ENCODE measurements around the gene MPHOSPH6. TPM values are rescaled to one million over a fixed set of nuclear protein-coding genes. Genes with fewer than 3 reads are reported as not detected.

MPHOSPH6 gene
- total RNA-seq, 2 experiments from 2014 or later = 46.9 to 51.2 TPM

DNA sequence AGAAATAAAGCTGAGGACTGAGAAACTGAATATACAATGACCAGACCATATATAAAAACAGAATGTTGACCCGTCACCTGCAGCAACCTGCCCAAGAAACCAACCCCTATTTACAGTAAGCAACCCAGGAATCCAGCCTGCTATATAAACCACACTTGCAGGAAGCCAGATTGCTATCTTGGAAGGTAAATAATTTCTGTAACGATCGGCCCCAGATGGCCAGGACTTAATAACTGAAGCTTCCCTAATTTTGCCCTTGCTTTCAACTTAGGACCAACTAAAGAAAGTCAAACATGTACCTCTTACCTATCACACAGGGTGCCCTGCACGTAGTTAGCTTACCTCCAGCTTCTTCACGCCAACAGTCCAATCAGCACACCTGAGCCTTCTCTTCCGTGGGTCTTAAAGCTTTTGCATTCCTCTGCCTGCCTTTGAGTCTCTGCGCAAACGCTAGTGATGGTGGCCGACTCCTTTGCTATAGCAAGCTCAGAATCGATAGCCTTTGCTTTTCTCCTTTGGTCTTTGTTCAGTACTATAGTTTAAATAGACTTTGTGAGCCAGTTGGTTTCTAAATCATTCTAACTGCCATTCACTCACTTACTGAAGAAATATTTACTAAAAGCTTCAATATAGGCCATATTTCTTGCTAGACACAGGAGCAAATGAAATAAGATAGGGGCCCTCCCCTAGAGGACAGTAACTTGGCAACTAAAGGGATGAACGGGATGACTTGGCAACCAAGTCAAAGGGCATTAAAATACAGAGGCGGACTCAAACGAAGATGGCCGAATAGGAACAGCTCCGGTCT, 31.3 kb downstream of the MPHOSPH6 start:
- POLR2A ChIA-PET = no interaction called here

GRCh38 chr16:82137822-82138167, 32.2 kb downstream of the MPHOSPH6 start:
- DNase-seq (no peak), ATAC-seq (no peak)
- Mint-ChIP-seq H3K4me3 (no peak overlapping the region), H3K9me3 (no peaks in the 10 kb centered on the region), H3K27ac (no peak overlapping the region), H3K4me1 (ENCODE audit: low read depth) (peaks cover 20% of the 10 kb centered on the region), H3K36me3 (ENCODE audit: low read depth) (peaks cover 28% of the 10 kb centered on the region), H3K27me3 (no peaks in the 10 kb centered on the region)
- intact Hi-C loops (cut with micrococcal nuclease) = no loop called here
- no peak for TF ChIP-seq CTCF (IDR thresholded peaks at IDR 0.05)
- CTCF ChIA-PET = interaction anchor here (1.7 kb wide), 1 partner anchor 76 kb away, joined by 4 read pairs; no protein-coding TSS in a partner anchor
- POLR2A ChIA-PET = no interaction called here

More for the DNA sequence above, 31.3 kb downstream of the MPHOSPH6 start:
- Mint-ChIP-seq H3K36me3 (ENCODE audit: low read depth) (peaks cover 34% of the 10 kb centered on the region), H3K9me3 (no peaks in the 10 kb centered on the region), H3K27me3 (no peaks in the 10 kb centered on the region), H3K27ac (peak overlapping the region; percentile 60), H3K4me3 (peak overlapping the region; percentile 24), H3K4me1 (ENCODE audit: low read depth) (peaks cover 13% of the 10 kb centered on the region)
- CTCF ChIA-PET = interaction anchor here (1.7 kb wide), 1 partner anchor 77 kb away, joined by 4 read pairs; no protein-coding TSS in a partner anchor
- DNase-seq (no peak), ATAC-seq (no peak)
- no peak for TF ChIP-seq CTCF (IDR thresholded peaks at IDR 0.05)
- intact Hi-C loops (cut with micrococcal nuclease) = no loop called here

- H3K36me3 Mint-ChIP-seq (ENCODE audit: low read depth) = peaks cover 28% of the 10 kb centered on the region
- H3K4me1 Mint-ChIP-seq (ENCODE audit: low read depth) = peaks cover 20% of the 10 kb centered on the region
- CTCF ChIA-PET = interaction anchor here (1.7 kb wide), 1 partner anchor 76 kb away, joined by 4 read pairs; no protein-coding TSS in a partner anchor
- POLR2A ChIA-PET = interaction anchor here (1.2 kb wide), 1 partner anchor 1003 kb away, joined by 3 read pairs; no protein-coding TSS in a partner anchor
- intact Hi-C loops (cut with micrococcal nuclease) = no loop called here
- no peak overlapping the region for H3K27ac Mint-ChIP-seq
- no peak overlapping the region for H3K4me3 Mint-ChIP-seq
- no peak for DNase-seq
- no peaks in the 10 kb centered on the region for H3K27me3 Mint-ChIP-seq
- TF ChIP-seq CTCF (IDR thresholded peaks at IDR 0.05) = no peak
- ATAC-seq = no peak
- H3K9me3 Mint-ChIP-seq = no peaks in the 10 kb centered on the region
Observed at GRCh38 chr16:82136956-82137821, 32.8 kb downstream of the MPHOSPH6 start.

DNA sequence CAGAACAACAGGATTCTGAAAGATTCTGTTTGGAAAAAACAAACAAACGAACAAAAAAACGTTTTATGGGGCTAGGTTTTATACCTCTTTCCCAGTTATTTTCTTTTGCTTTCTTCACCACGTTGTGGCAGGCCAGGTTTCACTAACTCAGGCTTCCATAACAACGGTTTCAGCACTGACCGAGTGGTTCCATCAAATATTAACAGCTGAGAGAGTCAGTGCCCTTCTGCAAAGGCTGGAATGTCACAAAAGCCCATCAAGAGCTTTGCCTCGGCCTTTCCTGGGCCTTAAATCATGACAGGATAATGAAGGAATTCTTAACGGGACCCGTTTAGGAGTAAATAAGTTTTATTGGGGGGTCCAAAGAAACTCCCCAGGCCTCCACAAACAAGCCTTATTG, 34.2 kb downstream of the MPHOSPH6 start:
- DNase-seq = no peak

More for the DNA sequence above, 34.2 kb downstream of the MPHOSPH6 start:
- Mint-ChIP-seq H3K4me1 (ENCODE audit: low read depth) (peaks cover 20% of the 10 kb centered on the region), H3K36me3 (ENCODE audit: low read depth) (peaks cover 27% of the 10 kb centered on the region), H3K9me3 (no peaks in the 10 kb centered on the region), H3K27ac (no peak overlapping the region), H3K4me3 (no peak overlapping the region), H3K27me3 (no peaks in the 10 kb centered on the region)
- CTCF ChIA-PET = interaction anchor here (1.5 kb wide), 1 partner anchor 95 kb away, joined by 4 read pairs; no protein-coding TSS in a partner anchor
- intact Hi-C loops (cut with micrococcal nuclease) = no loop called here
- TF ChIP-seq CTCF (IDR thresholded peaks at IDR 0.05) = no peak
- POLR2A ChIA-PET = interaction anchor here (1.2 kb wide), 1 partner anchor 1002 kb away, joined by 3 read pairs; no protein-coding TSS in a partner anchor
- no peak for ATAC-seq
